ENCODE measurements around the gene PPP2R5A.

DNA sequence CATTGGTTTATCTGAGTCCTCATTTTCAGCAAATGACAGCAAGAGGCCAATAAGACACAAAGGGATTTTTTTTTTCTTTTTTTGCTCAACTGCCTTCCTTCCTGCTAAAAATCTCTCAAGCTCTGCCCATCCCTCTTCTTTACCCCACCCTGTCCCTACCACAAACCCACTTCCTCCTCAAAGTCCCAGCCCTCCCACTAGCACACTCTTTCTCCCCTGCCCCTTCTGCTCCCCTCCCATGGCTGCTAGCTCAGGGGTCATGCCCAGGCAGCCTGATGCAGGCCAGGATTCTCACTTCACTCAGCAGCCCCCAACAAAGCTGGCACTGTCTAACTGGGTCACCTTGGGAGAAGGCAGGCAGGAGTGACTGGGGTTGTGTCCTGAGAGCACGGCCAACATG is 28.8 kb upstream of the PPP2R5A start:
- TF ChIP-seq, protein P1, sequence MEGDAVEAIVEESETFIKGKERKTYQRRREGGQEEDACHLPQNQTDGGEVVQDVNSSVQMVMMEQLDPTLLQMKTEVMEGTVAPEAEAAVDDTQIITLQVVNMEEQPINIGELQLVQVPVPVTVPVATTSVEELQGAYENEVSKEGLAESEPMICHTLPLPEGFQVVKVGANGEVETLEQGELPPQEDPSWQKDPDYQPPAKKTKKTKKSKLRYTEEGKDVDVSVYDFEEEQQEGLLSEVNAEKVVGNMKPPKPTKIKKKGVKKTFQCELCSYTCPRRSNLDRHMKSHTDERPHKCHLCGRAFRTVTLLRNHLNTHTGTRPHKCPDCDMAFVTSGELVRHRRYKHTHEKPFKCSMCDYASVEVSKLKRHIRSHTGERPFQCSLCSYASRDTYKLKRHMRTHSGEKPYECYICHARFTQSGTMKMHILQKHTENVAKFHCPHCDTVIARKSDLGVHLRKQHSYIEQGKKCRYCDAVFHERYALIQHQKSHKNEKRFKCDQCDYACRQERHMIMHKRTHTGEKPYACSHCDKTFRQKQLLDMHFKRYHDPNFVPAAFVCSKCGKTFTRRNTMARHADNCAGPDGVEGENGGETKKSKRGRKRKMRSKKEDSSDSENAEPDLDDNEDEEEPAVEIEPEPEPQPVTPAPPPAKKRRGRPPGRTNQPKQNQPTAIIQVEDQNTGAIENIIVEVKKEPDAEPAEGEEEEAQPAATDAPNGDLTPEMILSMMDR (conservative IDR thresholded peaks at IDR 0.05; ENCODE audit: low read length), result no peak
- no peak for TF ChIP-seq EZH2phosphoT487 (IDR thresholded peaks at IDR 0.05; ENCODE audit: borderline replicate concordance)
